ENCODE measurements around the gene OPTC. TPM values are rescaled to one million over a fixed set of nuclear protein-coding genes. Genes with fewer than 3 reads are reported as not detected.

OPTC gene
- total and polyA plus RNA-seq, 2 of the 8 experiments (the other 6 are each of a cell fraction or from before 2014, with no cell fraction given): 1.1 to 4.0 TPM

GRCh38 chr1:203505526-203506204 is 11.7 kb downstream of the OPTC start:
- H3K27ac ChIP-seq (ENCODE audit: low read depth, low read length): no peak overlapping the region
- no peaks in the 10 kb centered on the region for H3K9me3 ChIP-seq (ENCODE audit: insufficient read depth in 2 of 2, low read depth in 1 of 2, low read length in 1 of 2)
- H3K27me3 ChIP-seq (replicated peaks in 1 of 4; ENCODE audit: control insufficient read depth in 3 of 4, extremely low read depth in 1 of 4, insufficient read depth in 3 of 4, low read length in 3 of 4): no peaks in the 10 kb centered on the region
- H2BK5ac ChIP-seq (ENCODE audit: low read depth, low read length): no peak overlapping the region
- POLR2A ChIA-PET (ENCODE audit: partially characterized antibody): no interaction called here
- H3K23ac ChIP-seq (ENCODE audit: insufficient read length): no peak overlapping the region
- no peaks in the 10 kb centered on the region for H3K79me1 ChIP-seq (ENCODE audit: low read depth, low read length)
- H3K4ac ChIP-seq (replicated peaks; ENCODE audit: insufficient read length, low read depth, low read length): no peak overlapping the region
- no peak overlapping the region for H3K9ac ChIP-seq (replicated peaks in 1 of 4; ENCODE audit: extremely low read depth in 1 of 4, low read depth in 3 of 4, low read length in 3 of 4)
- no peak overlapping the region; the same call in 1 of the 2 replicates for H2BK12ac ChIP-seq (ENCODE audit: low read depth, low read length)
- no peak overlapping the region for H2BK120ac ChIP-seq (replicated peaks; ENCODE audit: low read depth, low read length)
- H3K4me3 ChIP-seq (ENCODE audit: extremely low read depth in 1 of 4, insufficient read depth in 2 of 4, low read depth in 3 of 4, low read length in 4 of 4): no peak overlapping the region
- no peak overlapping the region for H3K56ac ChIP-seq (replicated peaks; ENCODE audit: insufficient read length, low read depth, low read length)
- no peak for DNase-seq (ENCODE audit: low read depth in 1 of 2, low spot score in 2 of 2)
- no peaks in the 10 kb centered on the region for H3K79me2 ChIP-seq (ENCODE audit: control insufficient read depth in 1 of 2, insufficient read depth in 2 of 2, low read length in 2 of 2)
- 86% methylated on average over 7 of the region's 8 CpGs; no CpG with 5 or more reads in 1 of the 2 experiments for WGBS, 2 experiments (ENCODE audit: extremely low coverage in 1 of 2, insufficient coverage in 1 of 2, insufficient read length in 1 of 2, insufficient replicate concordance in 2 of 2, low coverage in 1 of 2, low lambda C conversion rate in 2 of 2, missing lambda C conversion rate in 1 of 2)
- H4K8ac ChIP-seq (ENCODE audit: extremely low read depth, insufficient read depth, low read length): no peak overlapping the region; the same call in 1 of the 2 replicates
- no peak overlapping the region for H3K14ac ChIP-seq (ENCODE audit: insufficient read length)
- H3K18ac ChIP-seq (ENCODE audit: extremely low read depth, low read length): no peak overlapping the region
- H4K5ac ChIP-seq (ENCODE audit: insufficient read length, low read depth, low read length): no peak overlapping the region
- FAIRE-seq: no peak
- no peaks in the 10 kb centered on the region for H4K20me1 ChIP-seq (replicated peaks in 1 of 2; ENCODE audit: control insufficient read depth in 1 of 2, insufficient read depth in 2 of 2, low read length in 2 of 2)
- CTCF ChIA-PET (ENCODE audit: partially characterized antibody): interaction anchor here (0.8 to 9.0 kb wide), 29 partner anchors 11 to 238 kb away, joined by 3 to 162 read pairs (median 13); partner anchors contain the start of genes FMOD and OPTC
- TF ChIP-seq HDAC6 (IDR thresholded peaks at IDR 0.05; ENCODE audit: low read depth, low read length) (no peak), ZNF274 (IDR thresholded peaks at IDR 0.05; ENCODE audit: borderline replicate concordance, extremely low read depth, low read length) (no peak), TBP (IDR thresholded peaks at IDR 0.05; ENCODE audit: low read depth, low read length) (no peak), ASH2L (IDR thresholded peaks at IDR 0.05; ENCODE audit: low read length) (no peak), BCL11A (IDR thresholded peaks at IDR 0.05; ENCODE audit: low read depth in 2 of 2, low read length in 2 of 2) (no peak), NANOG (IDR thresholded peaks at IDR 0.05; ENCODE audit: insufficient read depth, low read depth, low read length, poor library complexity, severe bottlenecking) (no peak), JUND (IDR thresholded peaks at IDR 0.05; ENCODE audit: low read length) (no peak), ATF2 (IDR thresholded peaks at IDR 0.05; ENCODE audit: low read length) (no peak), SRF (IDR thresholded peaks at IDR 0.05; ENCODE audit: low read depth, low read length) (no peak), CHD2 (IDR thresholded peaks at IDR 0.05; ENCODE audit: low read length) (no peak), EGR1 (IDR thresholded peaks at IDR 0.05; ENCODE audit: borderline replicate concordance, low read depth, low read length) (no peak)
- H3K36me3 ChIP-seq (ENCODE audit: control insufficient read depth in 2 of 4, insufficient read depth in 4 of 4, low read length in 3 of 4): no peaks in the 10 kb centered on the region
- no peak overlapping the region for H2AFZ ChIP-seq (ENCODE audit: low read length)
- 0 out of 2 replicates have a peak overlapping the region, but pooled peaks have one; percentile 84 for H2BK15ac ChIP-seq (ENCODE audit: low read length)
- H3K23me2 ChIP-seq (ENCODE audit: low read depth, low read length): no peaks in the 10 kb centered on the region; the same call in 1 of the 2 replicates
- H3K4me1 ChIP-seq (replicated peaks in 1 of 4; ENCODE audit: control insufficient read depth in 3 of 4, insufficient read depth in 4 of 4, low read length in 3 of 4): peaks cover 2 to 17% (median 11%) of the 10 kb centered on the region in 4 experiments
- H2BK20ac ChIP-seq (ENCODE audit: low read length): no peak overlapping the region
- peak overlapping the region; percentile 54 for H4K91ac ChIP-seq (replicated peaks; ENCODE audit: insufficient read length, low read length)
- no peak overlapping the region for H2AK5ac ChIP-seq (ENCODE audit: low read depth, low read length)
- H3K4me2 ChIP-seq (ENCODE audit: insufficient read depth in 1 of 2, low read depth in 2 of 2, low read length in 2 of 2): no peak overlapping the region
